Karpas-422 (cell line): Measurements from ENCODE around the gene NTNG2. TPM values are rescaled to one million over a fixed set of nuclear protein-coding genes. Genes with fewer than 3 reads are reported as not detected.
A peak's percentile ranks its signal among the peaks of the same experiment; 100 is the strongest.

Experiments
- DNase-seq: peaks from one replicate; pipeline ENCODE4 v3.0.0-alpha.2; 2015
- H2AFZ ChIP-seq: fragments of 200-600 bp; sonication (generic); 2 replicates; pipeline ENCODE4 v1.6.1; 2014; ENCODE audit warnings: antibody characterized with exemption, low read length, mixed read lengths
- H3K27ac ChIP-seq: fragments of 200-600 bp; sonication (generic); 2 replicates; pipeline ENCODE4 v1.5.1; 2014; ENCODE audit warnings: mild to moderate bottlenecking, low read length, moderate library complexity
- H3K27me3 ChIP-seq: fragments of 200-600 bp; sonication (generic); 2 replicates; pipeline ENCODE4 v1.6.1; 2014; ENCODE audit warnings: low read length, mixed read lengths
- H3K36me3 ChIP-seq: fragments of 200-600 bp; sonication (generic); 2 replicates; pipeline ENCODE4 v1.6.1; 2014; ENCODE audit warnings: low read length, mixed read lengths; ENCODE audit not compliant: insufficient read depth
- H3K4me1 ChIP-seq: fragments of 200-600 bp; sonication (generic); 2 replicates; pipeline ENCODE4 v1.6.1; 2014; ENCODE audit warnings: mild to moderate bottlenecking, low read length, mixed read lengths
- H3K4me2 ChIP-seq: fragments of 200-600 bp; sonication (generic); 2 replicates; pipeline ENCODE4 v1.6.1; 2014; ENCODE audit warnings: low read length, low read depth, mild to moderate bottlenecking; ENCODE audit not compliant: poor library complexity, severe bottlenecking
- H3K4me3 ChIP-seq: fragments of 200-600 bp; sonication (generic); 2 replicates; pipeline ENCODE4 v1.5.1; 2014; ENCODE audit warnings: mild to moderate bottlenecking, antibody characterized with exemption, low read length, mixed read lengths
- H3K79me2 ChIP-seq: fragments of 200-600 bp; sonication (generic); 2 replicates; pipeline ENCODE4 v1.6.1; 2014; ENCODE audit warnings: mild to moderate bottlenecking, low read length, mixed read lengths
- H3K9ac ChIP-seq: fragments of 200-600 bp; sonication (generic); 2 replicates; pipeline ENCODE4 v1.6.0; 2014; ENCODE audit warnings: low read length
- H3K9me2 ChIP-seq: fragments of 200-600 bp; sonication (generic), shearing (Covaris generic); replicated peaks from 2 replicates; pipeline ENCODE4 v1.6.0; 2014; ENCODE audit warnings: mild to moderate bottlenecking, low read length, moderate library complexity; ENCODE audit not compliant: insufficient read depth
- H3K9me3 ChIP-seq: fragments of 300-700, 200-600 bp; sonication (generic); 2 replicates; pipeline ENCODE4 v1.6.1; 2014; ENCODE audit warnings: low read length, mixed read lengths
- H4K20me1 ChIP-seq: fragments of 200-600 bp; sonication (generic); 2 replicates; pipeline ENCODE4 v1.6.1; 2014; ENCODE audit warnings: mild to moderate bottlenecking, antibody characterized with exemption, low read length, low read depth; ENCODE audit not compliant: insufficient read depth
- total RNA-seq: library from RNA; depleted of rRNA; stranded (reverse); fragments of >200 nt; shearing (Covaris generic); gene quantifications from 2 replicates; pipeline ENCODE4 v1.2.3, GENCODE V29; 2014; ENCODE audit warnings: low replicate concordance

The NTNG2 gene
- total RNA-seq, 1 experiment from 2014 or later, result 2.5 TPM

- no peak overlapping the region for H3K27ac ChIP-seq
- no peak overlapping the region for H3K9ac ChIP-seq
- H3K4me2 ChIP-seq, result no peak overlapping the region
Measured at GRCh38 chr9:132235125-132235524, 73.3 kb downstream of the NTNG2 start.

GRCh38 chr9:132235894-132236661, 74.2 kb downstream of the NTNG2 start:
- DNase-seq, result peak; percentile 94
- H4K20me1 ChIP-seq, result peaks cover 8% of the 10 kb centered on the region; the same call in 1 of the 2 replicates
- H2AFZ ChIP-seq, result no peak overlapping the region

More at GRCh38 chr9:132235125-132235524, 73.3 kb downstream of the NTNG2 start:
- Histone ChIP-seq H4K20me1 (peaks cover 8% of the 10 kb centered on the region; the same call in 1 of the 2 replicates), H3K4me1 (0 out of 2 replicates have a peak, but pooled peaks cover 4% of the 10 kb centered on the region), H3K4me3 (no peak overlapping the region), H3K79me2 (no peaks in the 10 kb centered on the region), H3K9me2 (no peaks in the 10 kb centered on the region), H2AFZ (no peak overlapping the region), H3K27me3 (no peaks in the 10 kb centered on the region), H3K36me3 (no peaks in the 10 kb centered on the region), H3K9me3 (no peaks in the 10 kb centered on the region)
- no peak for DNase-seq

GRCh38 chr9:132236662-132237311, 74.9 kb downstream of the NTNG2 start:
- no peaks in the 10 kb centered on the region for H3K9me2 ChIP-seq
- no peak overlapping the region for H3K4me2 ChIP-seq
- H3K9me3 ChIP-seq, result no peaks in the 10 kb centered on the region
- H3K27me3 ChIP-seq, result no peaks in the 10 kb centered on the region
- H4K20me1 ChIP-seq, result peaks cover 8% of the 10 kb centered on the region; the same call in 1 of the 2 replicates
- no peak overlapping the region for H2AFZ ChIP-seq
- H3K4me1 ChIP-seq, result peaks cover 6% of the 10 kb centered on the region
- H3K9ac ChIP-seq, result no peak overlapping the region
- no peak overlapping the region for H3K4me3 ChIP-seq
- H3K27ac ChIP-seq, result no peak overlapping the region
- no peak for DNase-seq
- no peaks in the 10 kb centered on the region for H3K79me2 ChIP-seq
- H3K36me3 ChIP-seq, result no peaks in the 10 kb centered on the region

More at GRCh38 chr9:132235894-132236661, 74.2 kb downstream of the NTNG2 start:
- Histone ChIP-seq H3K9me3 (no peaks in the 10 kb centered on the region), H3K9ac (no peak overlapping the region), H3K27ac (no peak overlapping the region), H3K4me3 (no peak overlapping the region), H3K79me2 (no peaks in the 10 kb centered on the region), H3K4me1 (0 out of 2 replicates have a peak, but pooled peaks cover under 1% of the 10 kb centered on the region), H3K9me2 (no peaks in the 10 kb centered on the region), H3K27me3 (no peaks in the 10 kb centered on the region), H3K4me2 (no peak overlapping the region), H3K36me3 (no peaks in the 10 kb centered on the region)

- no peak for DNase-seq
Measured at GRCh38 chr9:132237481-132237880, 75.6 kb downstream of the NTNG2 start.

GRCh38 chr9:132238026-132238972, 76.4 kb downstream of the NTNG2 start:
- Histone ChIP-seq H3K4me3 (no peak overlapping the region), H3K9ac (no peak overlapping the region), H2AFZ (no peak overlapping the region), H3K27ac (no peak overlapping the region), H3K36me3 (no peaks in the 10 kb centered on the region), H3K9me2 (no peaks in the 10 kb centered on the region), H3K4me2 (no peak overlapping the region), H3K4me1 (peaks cover 11% of the 10 kb centered on the region), H4K20me1 (peaks cover 8% of the 10 kb centered on the region; the same call in 1 of the 2 replicates), H3K79me2 (no peaks in the 10 kb centered on the region), H3K9me3 (no peaks in the 10 kb centered on the region), H3K27me3 (peaks cover 2% of the 10 kb centered on the region; the same call in 1 of the 2 replicates)
- no peak for DNase-seq

More at GRCh38 chr9:132237481-132237880, 75.6 kb downstream of the NTNG2 start:
- Histone ChIP-seq H3K4me2 (no peak overlapping the region), H3K27ac (no peak overlapping the region), H3K9me3 (no peaks in the 10 kb centered on the region), H3K79me2 (no peaks in the 10 kb centered on the region), H3K9me2 (no peaks in the 10 kb centered on the region), H2AFZ (no peak overlapping the region), H3K27me3 (peaks cover 2% of the 10 kb centered on the region; the same call in 1 of the 2 replicates), H4K20me1 (peaks cover 8% of the 10 kb centered on the region; the same call in 1 of the 2 replicates), H3K9ac (no peak overlapping the region), H3K4me1 (peaks cover 10% of the 10 kb centered on the region), H3K36me3 (no peaks in the 10 kb centered on the region), H3K4me3 (no peak overlapping the region)

GRCh38 chr9:132238992-132239391, 77.1 kb downstream of the NTNG2 start:
- Histone ChIP-seq H2AFZ (no peak overlapping the region), H3K4me2 (no peak overlapping the region), H3K9ac (no peak overlapping the region), H4K20me1 (peaks cover 8% of the 10 kb centered on the region; the same call in 1 of the 2 replicates), H3K79me2 (no peaks in the 10 kb centered on the region), H3K27ac (no peak overlapping the region), H3K9me2 (no peaks in the 10 kb centered on the region), H3K4me1 (peaks cover 11% of the 10 kb centered on the region), H3K4me3 (no peak overlapping the region), H3K36me3 (no peaks in the 10 kb centered on the region), H3K9me3 (no peaks in the 10 kb centered on the region), H3K27me3 (peaks cover 2% of the 10 kb centered on the region; the same call in 1 of the 2 replicates)
- DNase-seq, result no peak

GRCh38 chr9:132239518-132239917, 77.7 kb downstream of the NTNG2 start:
- Histone ChIP-seq H3K27ac (no peak overlapping the region), H3K4me2 (no peak overlapping the region), H3K4me1 (peaks cover 11% of the 10 kb centered on the region), H3K9ac (no peak overlapping the region), H3K9me2 (no peaks in the 10 kb centered on the region), H3K4me3 (no peak overlapping the region), H3K27me3 (peaks cover 2% of the 10 kb centered on the region; the same call in 1 of the 2 replicates), H2AFZ (no peak overlapping the region), H3K79me2 (no peaks in the 10 kb centered on the region), H3K9me3 (no peaks in the 10 kb centered on the region), H4K20me1 (peaks cover 8% of the 10 kb centered on the region; the same call in 1 of the 2 replicates), H3K36me3 (no peaks in the 10 kb centered on the region)
- DNase-seq, result no peak
